GM12878 (cell line): Measurements from ENCODE around the gene LDLR. TPM values are rescaled to one million over a fixed set of nuclear protein-coding genes. Genes with fewer than 3 reads are reported as not detected.
"Not testable (repeated sequence)": the region's sequence is repeated elsewhere in the genome, so short reads cannot be mapped to it uniquely, and the experiment has no call there.

Source experiments
- ATAC-seq: fragments of 200-7000 bp; cut with Tn5 transposase; 3 replicates; pipeline ENCODE4 v1.9.1; 2020; ENCODE audit warnings: mild to moderate bottlenecking, moderate library complexity
- BruUV-seq: library from RNA; stranded (reverse); fragments of 400-500 nt; replicated peaks from 2 replicates; lab custom pipeline; 2021; lab: Mats Ljungman, UMichigan
- CTCF ChIA-PET: fragments of 300-600 bp; sonication (Branson Sonifier 250); formaldehyde crosslinking; extraction: SDS; loops from one replicate; lab custom pipeline; 2021; ENCODE audit warnings: inconsistent platforms; lab: Yijun Ruan, JAX
- POLR2A ChIA-PET: fragments of 350-600 bp; formaldehyde crosslinking; extraction: SDS; loops from one replicate; lab custom pipeline; 2021; ENCODE audit warnings: inconsistent platforms; lab: Charles Lee
- RAD21 ChIA-PET: fragments of 300-600 bp; sonication (Branson Sonifier 250); formaldehyde crosslinking; loops from one replicate; lab custom pipeline; 2023; ENCODE audit warnings: antibody characterized with exemption; ENCODE audit not compliant: unreplicated experiment; lab: Charles Lee
- SMC1A ChIA-PET: fragments of 300-600 bp; sonication (Branson Sonifier 250); formaldehyde crosslinking; loops from one replicate; lab custom pipeline; 2023; ENCODE audit not compliant: unreplicated experiment, uncharacterized antibody; lab: Charles Lee
- DNase-seq: peaks from one replicate; pipeline ENCODE4 v3.0.0-alpha.2; 2011; ENCODE audit warnings: low read depth, low spot score
- FAIRE-seq: peaks from 3 replicates; lab custom pipeline; 2011; peaks lifted over from hg19 to GRCh38; lab: Jason Lieb, UNC
- H2AFZ ChIP-seq: 2 replicates; pipeline ENCODE4 v1.6.0; 2011; ENCODE audit warnings: low read depth, low read length, control low read depth; ENCODE audit not compliant: control insufficient read depth
- H3K27ac ChIP-seq: 2 replicates; pipeline ENCODE4 v1.5.1; 2011; ENCODE audit warnings: control low read depth; ENCODE audit not compliant: control insufficient read depth, insufficient read depth
- H3K27me3 ChIP-seq, 2 experiments: replicated peaks in 1 of 2; 2 replicates each; pipeline versions ENCODE4 v1.6.0 to v1.6.1; 2011; ENCODE audit warnings: low read length in 1 of 2; ENCODE audit not compliant: control insufficient read depth in 2 of 2, insufficient read depth in 2 of 2
- H3K36me3 ChIP-seq, 2 experiments: 2 replicates each; pipeline ENCODE4 v1.5.1; 2011; ENCODE audit warnings: low read length in 1 of 2; ENCODE audit not compliant: control insufficient read depth in 2 of 2, insufficient read depth in 2 of 2
- H3K4me1 ChIP-seq: 2 replicates; pipeline ENCODE4 v1.6.1; 2011; ENCODE audit warnings: mild to moderate bottlenecking, low read length, moderate library complexity, mixed read lengths; ENCODE audit not compliant: control insufficient read depth, insufficient read depth
- H3K4me2 ChIP-seq: 2 replicates; pipeline ENCODE4 v1.6.0; 2011; ENCODE audit warnings: control low read depth; ENCODE audit not compliant: control insufficient read depth, insufficient read depth
- H3K4me3 ChIP-seq: fragments of 200-600 bp; sonication (generic); 2 replicates; pipeline ENCODE4 v1.5.1; 2016
- H3K79me2 ChIP-seq: 2 replicates; pipeline ENCODE4 v1.6.0; 2011; ENCODE audit warnings: low read length; ENCODE audit not compliant: control insufficient read depth, insufficient read depth
- H3K9ac ChIP-seq: 2 replicates; pipeline ENCODE4 v1.8.0; 2011; ENCODE audit warnings: low read length, control low read depth, mixed read lengths; ENCODE audit not compliant: control insufficient read depth, insufficient read depth
- H3K9me3 ChIP-seq: replicated peaks from 3 replicates; pipeline ENCODE4 v1.5.1; 2011; ENCODE audit warnings: mild to moderate bottlenecking, low read length; ENCODE audit not compliant: control insufficient read depth, insufficient read depth
- H4K20me1 ChIP-seq: 2 replicates; pipeline ENCODE4 v1.6.0; 2011; ENCODE audit not compliant: control insufficient read depth, insufficient read depth
- CBX3 ChIP-seq: fragments of 200-600 bp; sonication (generic); IDR thresholded peaks from 2 replicates; pipeline ENCODE4 v1.6.1; 2016; ENCODE audit warnings: low read depth, borderline replicate concordance
- FOS ChIP-seq: IDR thresholded peaks from 3 replicates; pipeline ENCODE4 v1.6.1; 2011; ENCODE audit warnings: borderline replicate concordance; ENCODE audit not compliant: insufficient read length; ENCODE audit errors: extremely low read depth
- NR2F1 ChIP-seq: fragments of 450-650 bp; conservative IDR thresholded peaks from 2 replicates; pipeline ENCODE4 v1.6.1; 2017; ENCODE audit warnings: mild to moderate bottlenecking
- SRF ChIP-seq, 2 experiments: IDR thresholded peaks; 2 replicates each; pipeline ENCODE4 v1.6.1; 2011; ENCODE audit warnings: low read depth in 2 of 2, low read length in 2 of 2, mild to moderate bottlenecking in 1 of 2, moderate library complexity in 1 of 2
- ZNF24 ChIP-seq: fragments of 450-650 bp; IDR thresholded peaks from 2 replicates; pipeline ENCODE4 v1.6.1; 2017; ENCODE audit warnings: antibody characterized with exemption, mild to moderate bottlenecking
- ZZZ3 ChIP-seq: IDR thresholded peaks from 2 replicates; pipeline ENCODE4 v1.6.1; 2011; ENCODE audit warnings: low read depth; ENCODE audit not compliant: control insufficient read depth, insufficient read length
- WGBS: methylation state at CpG from one replicate; pipeline ENCODE4 v1.1.6; 2016; ENCODE audit warnings: low lambda C conversion rate; ENCODE audit not compliant: insufficient replicate concordance, insufficient coverage; ENCODE audit errors: missing lambda C conversion rate; 5-methylcytosine and 5-hydroxymethylcytosine counted together
- in situ Hi-C: fragments of 300-500 bp; cut with MboI; formaldehyde crosslinking; loops from 9 replicates; pipeline ENCODE4 v1.14.3; 2018; ENCODE audit warnings: mixed read lengths
- intact Hi-C: fragments of 100-400 bp; cut with micrococcal nuclease; formaldehyde crosslinking; loops from one replicate; pipeline ENCODE4 v1.14.2; 2022; ENCODE audit not compliant: unreplicated experiment
- polyA plus RNA-seq, 11 experiments: library from polyadenylated mRNA; depleted of rRNA in 4 of 11; unstranded in 6 of 11; stranded (reverse) in 5 of 11; fragments of >200 nt; fragmentation: Nextera tagmentation in 4 of 11; fragmentation: Illumina TruSeq in 1 of 11; extraction: Ambion mirVana in 4 of 11; extraction: Trizol in 1 of 11; gene quantifications; 1 replicate in 1 of 11; 2 replicates in 10 of 11; pipeline versions ENCODE4 v1.2.1 to v1.2.3, GENCODE V29; 2011 to 2016; ENCODE audit warnings: inconsistent platforms in 2 of 11, missing spikeins in 2 of 11, low read depth in 1 of 11
- total RNA-seq, 4 experiments: library from RNA; depleted of rRNA in 3 of 4; stranded (reverse); fragments of >200 nt in 3 of 4; fragmentation: Illumina TruSeq in 1 of 4; extraction: Trizol in 1 of 4; gene quantifications; 2 replicates each; pipeline versions ENCODE4 v1.2.1 to v1.2.3, GENCODE V29; 2013 to 2021
- TF ChIP-seq, protein P1 (sequence below): fragments of 150-350 bp; IDR thresholded peaks from 2 replicates; pipeline ENCODE4 v1.6.1; 2014; ENCODE audit warnings: mild to moderate bottlenecking, low read depth, low read length
- TF ChIP-seq, protein P2 (sequence below): fragments of 450-650 bp; IDR thresholded peaks from 2 replicates; pipeline ENCODE4 v1.6.1; 2017; ENCODE audit warnings: borderline replicate concordance
- TF ChIP-seq, protein P3 (sequence below): fragments of 450-650 bp; IDR thresholded peaks from 2 replicates; pipeline ENCODE4 v1.6.1; 2017; ENCODE audit warnings: low read depth, mild to moderate bottlenecking, moderate library complexity

Gene LDLR
- total and polyA plus RNA-seq, 10 of the 15 experiments (the other 5 are each of a cell fraction or from before 2014, with no cell fraction given) = 11.3 to 59.2 (median 27.3) TPM

DNA sequence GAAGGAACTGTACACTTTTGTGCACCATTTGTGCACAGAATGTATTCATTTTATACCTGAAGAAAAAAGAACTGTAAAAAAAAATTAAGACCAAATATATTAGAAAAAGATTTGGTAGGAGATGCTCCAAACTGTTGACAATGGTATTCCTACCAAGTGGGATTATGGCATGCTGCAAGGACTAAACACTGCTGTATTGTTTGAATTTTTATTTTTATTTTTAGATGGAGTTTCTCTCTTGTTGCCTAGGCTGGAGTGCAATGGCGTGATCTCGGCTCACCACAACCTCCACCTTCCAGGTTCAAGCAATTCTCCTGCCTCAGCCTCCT is 71.1 kb downstream of the LDLR start:
- FAIRE-seq, POLR2A ChIA-PET, in situ Hi-C loops, intact Hi-C loops, H3K9ac ChIP-seq, H3K9me3 ChIP-seq, H3K27me3 ChIP-seq, SMC1A ChIA-PET, H3K4me3 ChIP-seq, ATAC-seq, H3K4me1 ChIP-seq, H2AFZ ChIP-seq, RAD21 ChIA-PET, H3K27ac ChIP-seq, H3K79me2 ChIP-seq, BruUV-seq, H3K36me3 ChIP-seq, DNase-seq, H4K20me1 ChIP-seq, H3K4me2 ChIP-seq: not testable (repeated sequence)
- CTCF ChIA-PET = interaction anchor here (0.6 to 1.0 kb wide), 2 partner anchors 12 to 1176 kb away, joined by 3 read pairs; no protein-coding TSS in a partner anchor
- 37% methylated on average over 2 of the region's 2 CpGs for WGBS

DNA sequence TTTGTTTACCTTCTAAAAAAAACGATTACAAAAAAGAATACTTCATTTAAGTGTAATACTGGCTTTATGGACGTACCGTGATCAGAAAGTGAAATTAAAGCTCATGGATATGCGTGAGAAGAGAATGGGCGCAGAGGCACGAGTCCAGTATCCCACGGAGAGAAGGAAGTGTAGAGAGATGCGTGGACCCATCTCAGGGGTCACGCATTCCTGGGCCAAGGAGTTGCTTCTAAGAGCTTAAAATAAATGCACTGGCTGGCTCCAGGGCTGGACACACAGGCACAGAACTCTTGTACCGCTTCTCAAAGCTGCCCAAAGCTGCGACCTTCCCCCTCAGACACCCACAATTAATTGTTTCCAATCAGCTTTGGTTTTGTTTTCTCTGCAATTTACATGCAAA is 75.0 kb downstream of the LDLR start:
- no peaks in the 10 kb centered on the region; the same call in 2 of the 3 replicates for H3K9me3 ChIP-seq
- POLR2A ChIA-PET = interaction anchor here (0.7 to 1.5 kb wide), 2 partner anchors 9 to 14 kb away, joined by 4 to 7 read pairs; partner anchors contain the start of gene SPC24
- BruUV-seq = TSS peak; percentile 82
- TF ChIP-seq, protein P1, sequence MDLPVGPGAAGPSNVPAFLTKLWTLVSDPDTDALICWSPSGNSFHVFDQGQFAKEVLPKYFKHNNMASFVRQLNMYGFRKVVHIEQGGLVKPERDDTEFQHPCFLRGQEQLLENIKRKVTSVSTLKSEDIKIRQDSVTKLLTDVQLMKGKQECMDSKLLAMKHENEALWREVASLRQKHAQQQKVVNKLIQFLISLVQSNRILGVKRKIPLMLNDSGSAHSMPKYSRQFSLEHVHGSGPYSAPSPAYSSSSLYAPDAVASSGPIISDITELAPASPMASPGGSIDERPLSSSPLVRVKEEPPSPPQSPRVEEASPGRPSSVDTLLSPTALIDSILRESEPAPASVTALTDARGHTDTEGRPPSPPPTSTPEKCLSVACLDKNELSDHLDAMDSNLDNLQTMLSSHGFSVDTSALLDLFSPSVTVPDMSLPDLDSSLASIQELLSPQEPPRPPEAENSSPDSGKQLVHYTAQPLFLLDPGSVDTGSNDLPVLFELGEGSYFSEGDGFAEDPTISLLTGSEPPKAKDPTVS = no peak
- TF ChIP-seq CBX3 = no peak
- TF ChIP-seq FOS = no peak
- TF ChIP-seq ZNF24 = no peak
- no peak for TF ChIP-seq SRF (IDR thresholded peaks at IDR 0.05; ENCODE audit: low read depth in 2 of 2, low read length in 2 of 2)
- TF ChIP-seq ZZZ3 = no peak
- no peak for TF ChIP-seq NR2F1
- TF ChIP-seq, protein P2, sequence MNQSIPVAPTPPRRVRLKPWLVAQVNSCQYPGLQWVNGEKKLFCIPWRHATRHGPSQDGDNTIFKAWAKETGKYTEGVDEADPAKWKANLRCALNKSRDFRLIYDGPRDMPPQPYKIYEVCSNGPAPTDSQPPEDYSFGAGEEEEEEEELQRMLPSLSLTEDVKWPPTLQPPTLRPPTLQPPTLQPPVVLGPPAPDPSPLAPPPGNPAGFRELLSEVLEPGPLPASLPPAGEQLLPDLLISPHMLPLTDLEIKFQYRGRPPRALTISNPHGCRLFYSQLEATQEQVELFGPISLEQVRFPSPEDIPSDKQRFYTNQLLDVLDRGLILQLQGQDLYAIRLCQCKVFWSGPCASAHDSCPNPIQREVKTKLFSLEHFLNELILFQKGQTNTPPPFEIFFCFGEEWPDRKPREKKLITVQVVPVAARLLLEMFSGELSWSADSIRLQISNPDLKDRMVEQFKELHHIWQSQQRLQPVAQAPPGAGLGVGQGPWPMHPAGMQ = no peak
- TF ChIP-seq, protein P3, sequence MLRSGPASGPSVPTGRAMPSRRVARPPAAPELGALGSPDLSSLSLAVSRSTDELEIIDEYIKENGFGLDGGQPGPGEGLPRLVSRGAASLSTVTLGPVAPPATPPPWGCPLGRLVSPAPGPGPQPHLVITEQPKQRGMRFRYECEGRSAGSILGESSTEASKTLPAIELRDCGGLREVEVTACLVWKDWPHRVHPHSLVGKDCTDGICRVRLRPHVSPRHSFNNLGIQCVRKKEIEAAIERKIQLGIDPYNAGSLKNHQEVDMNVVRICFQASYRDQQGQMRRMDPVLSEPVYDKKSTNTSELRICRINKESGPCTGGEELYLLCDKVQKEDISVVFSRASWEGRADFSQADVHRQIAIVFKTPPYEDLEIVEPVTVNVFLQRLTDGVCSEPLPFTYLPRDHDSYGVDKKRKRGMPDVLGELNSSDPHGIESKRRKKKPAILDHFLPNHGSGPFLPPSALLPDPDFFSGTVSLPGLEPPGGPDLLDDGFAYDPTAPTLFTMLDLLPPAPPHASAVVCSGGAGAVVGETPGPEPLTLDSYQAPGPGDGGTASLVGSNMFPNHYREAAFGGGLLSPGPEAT = no peak

More for the DNA sequence above, 75.0 kb downstream of the LDLR start:
- H3K27ac ChIP-seq = no peak overlapping the region
- H3K27me3 ChIP-seq = no peaks in the 10 kb centered on the region
- no peaks in the 10 kb centered on the region for H3K79me2 ChIP-seq
- WGBS = 67% methylated on average over 11 of the region's 11 CpGs
- ChIA-PET RAD21 (no interaction called here), SMC1A (interaction anchor here (0.9 to 1.6 kb wide), 3 partner anchors 8 to 159 kb away, joined by 3 read pairs; no protein-coding TSS in a partner anchor), CTCF (no interaction called here)
- peaks cover 0 to 2% of the 10 kb centered on the region in 2 experiments; a peak in 2 of 4 replicates for H3K36me3 ChIP-seq
- H3K4me2 ChIP-seq = no peak overlapping the region
- no peaks in the 10 kb centered on the region for H4K20me1 ChIP-seq
- intact Hi-C loops (no loop called here), in situ Hi-C loops (no loop called here)
- H3K9ac ChIP-seq = no peak overlapping the region
- no peak for DNase-seq
- H3K4me3 ChIP-seq = no peak overlapping the region
- no peaks in the 10 kb centered on the region for H3K4me1 ChIP-seq
- FAIRE-seq = no peak
- no peak for ATAC-seq
- no peak overlapping the region for H2AFZ ChIP-seq
